ENCODE results near the gene KDELR3.

The KDELR3 gene

DNA sequence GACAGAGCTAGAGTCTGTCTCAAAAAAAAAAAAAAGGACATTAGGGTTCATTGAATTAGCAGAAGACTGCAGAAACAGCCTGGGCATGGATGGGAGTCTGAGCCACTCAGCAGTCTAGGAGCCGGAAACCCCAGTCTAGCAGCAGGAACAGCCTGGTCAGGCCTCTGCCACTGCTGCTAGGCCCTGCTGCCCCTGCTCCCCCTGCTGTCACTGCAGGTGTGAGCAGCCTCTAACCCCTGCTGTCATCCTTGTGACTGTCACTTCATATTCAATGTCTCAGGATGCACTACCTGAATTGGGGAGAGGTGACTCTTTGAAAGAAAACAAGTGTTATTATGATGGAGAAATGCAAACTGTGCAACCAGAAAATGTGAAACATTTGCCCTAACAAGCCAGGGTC, 45.2 kb downstream of the KDELR3 start:
- Histone ChIP-seq H3K27me3 (ENCODE audit: insufficient read depth, low read length) (no peaks in the 10 kb centered on the region), H3K9me2 (ENCODE audit: low read depth, low read length) (no peaks in the 10 kb centered on the region), H3K9ac (ENCODE audit: low read length) (no peak overlapping the region), H3K27ac (ENCODE audit: low read depth, low read length, poor library complexity, severe bottlenecking) (no peak overlapping the region), H3K4me2 (ENCODE audit: low read length) (no peak overlapping the region), H4K20me1 (ENCODE audit: insufficient read depth, low read length) (no peaks in the 10 kb centered on the region), H3K4me1 (ENCODE audit: insufficient read depth, low read length, severe bottlenecking) (peaks cover 5% of the 10 kb centered on the region), H3K79me2 (ENCODE audit: insufficient read depth, low read length) (no peaks in the 10 kb centered on the region), H3K9me3 (ENCODE audit: low read length) (no peaks in the 10 kb centered on the region), H3F3A (ENCODE audit: insufficient read depth, low read length) (no peaks in the 10 kb centered on the region), H3K36me3 (ENCODE audit: insufficient read depth, low read length) (no peaks in the 10 kb centered on the region), H3K4me3 (ENCODE audit: low read depth, low read length, poor library complexity, severe bottlenecking) (no peak overlapping the region), H2AFZ (ENCODE audit: low read length) (no peak overlapping the region)
- TF ChIP-seq EZH2 (IDR thresholded peaks at IDR 0.05; ENCODE audit: borderline replicate concordance, low read length) (no peak), CTCF (IDR thresholded peaks at IDR 0.05; ENCODE audit: low read length) (peak; percentile 62)

GRCh38 chr22:38518620-38519019, 50.7 kb downstream of the KDELR3 start:
- H3K36me3 ChIP-seq (ENCODE audit: insufficient read depth, low read length): no peaks in the 10 kb centered on the region
- no peaks in the 10 kb centered on the region for H3K9me2 ChIP-seq (ENCODE audit: low read depth, low read length)
- H3K4me3 ChIP-seq (ENCODE audit: low read depth, low read length, poor library complexity, severe bottlenecking): no peak overlapping the region
- no peak overlapping the region for H3K27ac ChIP-seq (ENCODE audit: low read depth, low read length, poor library complexity, severe bottlenecking)
- no peaks in the 10 kb centered on the region for H3K9me3 ChIP-seq (ENCODE audit: low read length)
- H3K79me2 ChIP-seq (ENCODE audit: insufficient read depth, low read length): no peaks in the 10 kb centered on the region
- no peaks in the 10 kb centered on the region for H3F3A ChIP-seq (ENCODE audit: insufficient read depth, low read length)
- no peaks in the 10 kb centered on the region for H3K4me1 ChIP-seq (ENCODE audit: insufficient read depth, low read length, severe bottlenecking)
- TF ChIP-seq EZH2 (IDR thresholded peaks at IDR 0.05; ENCODE audit: borderline replicate concordance, low read length): no peak
- no peak for TF ChIP-seq CTCF (IDR thresholded peaks at IDR 0.05; ENCODE audit: low read length)
- no peak overlapping the region for H3K9ac ChIP-seq (ENCODE audit: low read length)
- no peak overlapping the region for H2AFZ ChIP-seq (ENCODE audit: low read length)
- H3K27me3 ChIP-seq (ENCODE audit: insufficient read depth, low read length): 0 out of 2 replicates have a peak, but pooled peaks cover 3% of the 10 kb centered on the region
- H4K20me1 ChIP-seq (ENCODE audit: insufficient read depth, low read length): no peaks in the 10 kb centered on the region
- no peak overlapping the region for H3K4me2 ChIP-seq (ENCODE audit: low read length)

- Histone ChIP-seq H3K4me2 (ENCODE audit: low read length) (no peak overlapping the region), H3K36me3 (ENCODE audit: insufficient read depth, low read length) (no peaks in the 10 kb centered on the region), H3K79me2 (ENCODE audit: insufficient read depth, low read length) (no peaks in the 10 kb centered on the region), H3K9me3 (ENCODE audit: low read length) (no peaks in the 10 kb centered on the region), H4K20me1 (ENCODE audit: insufficient read depth, low read length) (no peaks in the 10 kb centered on the region), H3K4me1 (ENCODE audit: insufficient read depth, low read length, severe bottlenecking) (no peaks in the 10 kb centered on the region), H3F3A (ENCODE audit: insufficient read depth, low read length) (no peaks in the 10 kb centered on the region), H3K27me3 (ENCODE audit: insufficient read depth, low read length) (0 out of 2 replicates have a peak, but pooled peaks cover 5% of the 10 kb centered on the region), H3K9me2 (ENCODE audit: low read depth, low read length) (no peaks in the 10 kb centered on the region), H2AFZ (ENCODE audit: low read length) (no peak overlapping the region), H3K4me3 (ENCODE audit: low read depth, low read length, poor library complexity, severe bottlenecking) (no peak overlapping the region), H3K9ac (ENCODE audit: low read length) (no peak overlapping the region), H3K27ac (ENCODE audit: low read depth, low read length, poor library complexity, severe bottlenecking) (no peak overlapping the region)
- TF ChIP-seq EZH2 (IDR thresholded peaks at IDR 0.05; ENCODE audit: borderline replicate concordance, low read length): no peak
- no peak for TF ChIP-seq CTCF (IDR thresholded peaks at IDR 0.05; ENCODE audit: low read length)
Measured at GRCh38 chr22:38519453-38520250, 51.8 kb downstream of the KDELR3 start.

Measured in OCI-LY1 (cell line).